GM10248 (cell line): ENCODE results near the gene DDR2.
A peak's percentile ranks its signal among the peaks of the same experiment; 100 is the strongest.

Experiments
- CTCF ChIA-PET: fragments of 300-600 bp; sonication (Branson Sonifier 250); formaldehyde crosslinking; extraction: SDS; loops from one replicate; lab custom pipeline; 2021; ENCODE audit warnings: antibody characterized with exemption; lab: Yijun Ruan, JAX
- POLR2A ChIA-PET: fragments of 350-650 bp; sonication (Branson Sonifier 250); formaldehyde crosslinking; extraction: SDS; loops from one replicate; lab custom pipeline; 2020; ENCODE audit warnings: antibody characterized with exemption; lab: Yijun Ruan, JAX
- DNase-seq: peaks from one replicate; pipeline ENCODE4 v3.0.0; 2012; ENCODE audit errors: extremely low spot score
- CTCF ChIP-seq: IDR thresholded peaks from 2 replicates; pipeline ENCODE4 v1.5.1; 2012; ENCODE audit warnings: mild to moderate bottlenecking, low read depth; ENCODE audit errors: extremely low read depth, missing control alignments, control extremely low read depth

Gene DDR2

GRCh38 chr1:162822391-162823200 is 190.3 kb downstream of the DDR2 start:
- POLR2A ChIA-PET, result interaction anchor here (0.5 to 0.6 kb wide), 2 partner anchors 245 to 1177 kb away, joined by 3 to 6 read pairs; no protein-coding TSS in a partner anchor
- no peak for TF ChIP-seq CTCF
- DNase-seq, result peak; percentile 19
- CTCF ChIA-PET, result interaction anchor here (1.0 to 1.4 kb wide), 4 partner anchors 10 to 209 kb away, joined by 3 to 5 read pairs (median 4); no protein-coding TSS in a partner anchor

GRCh38 chr1:162823231-162823630 is 191.0 kb downstream of the DDR2 start:
- ChIA-PET CTCF (interaction anchor here (1.0 to 1.4 kb wide), 3 partner anchors 9 to 210 kb away, joined by 3 to 5 read pairs (median 3); no protein-coding TSS in a partner anchor), POLR2A (interaction anchor here (0.6 kb wide), 1 partner anchor 1177 kb away, joined by 6 read pairs; no protein-coding TSS in a partner anchor)
- DNase-seq, result peak; percentile 0
- TF ChIP-seq CTCF, result no peak

GRCh38 chr1:162823771-162824525 is 191.7 kb downstream of the DDR2 start:
- no peak for DNase-seq
- ChIA-PET POLR2A (no interaction called here), CTCF (interaction anchor here (1.4 kb wide), 1 partner anchor 8 kb away, joined by 5 read pairs; no protein-coding TSS in a partner anchor)
- no peak for TF ChIP-seq CTCF

- CTCF ChIA-PET, result no interaction called here
- no peak for TF ChIP-seq CTCF
- DNase-seq, result no peak
- POLR2A ChIA-PET, result no interaction called here
Observed at GRCh38 chr1:162829268-162829667, 197.0 kb downstream of the DDR2 start.

GRCh38 chr1:162832470-162832869 is 200.2 kb downstream of the DDR2 start:
- CTCF ChIA-PET, result interaction anchor here (1.2 to 1.8 kb wide), 3 partner anchors 10 to 25 kb away, joined by 5 to 6 read pairs (median 5); no protein-coding TSS in a partner anchor
- no peak for DNase-seq
- POLR2A ChIA-PET, result no interaction called here
- no peak for TF ChIP-seq CTCF
